SK-N-SH (cell line): ENCODE results near the gene SOAT2.

Experiments used
- CTCF ChIP-seq: fragments of 200-600 bp; sonication (generic); IDR thresholded peaks from 2 replicates; pipeline ENCODE4 v1.6.1; 2017; ENCODE audit warnings: antibody characterized with exemption, mild to moderate bottlenecking, moderate library complexity
- EP300 ChIP-seq, 2 experiments: IDR thresholded peaks; 2 replicates each; pipeline versions ENCODE4 v1.4.0 to v1.6.1; 2012; ENCODE audit warnings: borderline replicate concordance in 1 of 2, low read depth in 1 of 2, low read length in 1 of 2
- GATA2 ChIP-seq: sonication (generic); formaldehyde crosslinking; IDR thresholded peaks from 2 replicates; pipeline ENCODE4 v1.5.0; 2020; ENCODE audit warnings: mild to moderate bottlenecking, missing genetic modification reagents
- MAX ChIP-seq: IDR thresholded peaks from 2 replicates; pipeline ENCODE4 v1.4.0; 2012; ENCODE audit warnings: low read depth
- POLR2AphosphoS5 ChIP-seq: IDR thresholded peaks from 2 replicates; pipeline ENCODE4 v1.6.1; 2012; ENCODE audit warnings: low read depth, low read length
- TAF1 ChIP-seq: IDR thresholded peaks from 2 replicates; pipeline ENCODE4 v1.6.1; 2012; ENCODE audit warnings: low read depth, mild to moderate bottlenecking, low read length, moderate library complexity, borderline replicate concordance

DNA sequence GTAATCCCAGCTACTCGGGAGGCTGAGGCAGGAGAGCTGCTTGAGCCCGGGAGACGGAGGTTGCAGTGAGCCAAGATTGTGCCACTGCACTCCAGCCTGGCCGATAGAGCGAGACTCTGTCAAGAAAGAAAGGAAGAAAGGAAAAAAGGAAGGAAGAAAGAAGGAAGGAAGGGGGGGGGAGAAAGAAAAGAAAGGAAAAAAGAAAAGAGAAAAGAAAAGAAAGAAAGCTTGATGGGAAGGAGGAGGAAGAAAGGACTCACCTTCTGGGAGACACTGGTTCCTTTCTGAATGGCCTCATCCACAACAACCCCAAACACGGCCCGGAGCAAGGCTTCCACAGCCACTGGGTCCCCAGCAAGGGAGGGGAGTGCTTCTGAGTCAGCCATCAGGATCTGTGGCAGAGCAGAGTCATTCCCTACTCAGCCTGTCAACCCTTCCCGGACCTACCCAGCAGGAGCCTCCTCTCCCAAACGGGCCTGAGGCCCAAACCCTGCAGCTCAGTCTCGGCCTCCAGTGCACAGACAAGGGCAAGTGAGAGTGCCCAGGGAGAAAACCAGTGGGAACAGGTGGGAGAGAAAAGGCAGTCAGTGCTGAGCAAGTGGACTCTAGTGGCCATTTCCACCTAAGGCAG lies 69.9 kb downstream of the SOAT2 start:
- TF ChIP-seq GATA2 (CRISPR knock-in tag): no peak
- TF ChIP-seq MAX: no peak
- no peak for TF ChIP-seq CTCF
- TF ChIP-seq TAF1: no peak
- TF ChIP-seq POLR2AphosphoS5: no peak
- TF ChIP-seq EP300 (IDR thresholded peaks at IDR 0.05; ENCODE audit: borderline replicate concordance in 1 of 2, low read depth in 1 of 2, low read length in 1 of 2): no peak
